ENCODE results near the gene ZNF3. TPM values are rescaled to one million over a fixed set of nuclear protein-coding genes. Genes with fewer than 3 reads are reported as not detected.

ZNF3 gene
- total and polyA plus RNA-seq, 2 experiments from 2014 or later, result 23.4 to 48.9 TPM

DNA sequence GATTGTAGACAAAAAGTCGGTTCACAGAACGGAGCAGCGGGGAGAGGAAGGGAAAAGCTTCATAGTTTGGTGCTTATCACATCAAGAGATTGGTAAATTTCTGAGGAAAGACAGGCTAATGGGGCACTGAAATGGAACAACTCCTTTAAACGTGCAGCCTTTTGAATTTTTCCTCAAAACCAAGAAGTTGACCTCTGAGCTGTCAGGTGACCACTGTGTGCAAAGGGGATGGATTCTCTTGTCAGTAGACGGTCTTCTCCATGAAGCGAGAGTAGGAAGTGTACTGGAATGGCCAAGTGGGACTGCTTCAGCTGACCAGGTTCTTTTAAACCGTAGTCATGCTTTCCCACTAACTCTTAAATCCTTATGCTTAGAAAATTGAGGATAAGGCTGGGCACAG lies 43.2 kb downstream of the ZNF3 start:
- no peak overlapping the region for H3K4me3 Mint-ChIP-seq
- H3K4me1 Mint-ChIP-seq, result peaks cover 2% of the 10 kb centered on the region; the same call in 2 of the 3 replicates
- no peak for ATAC-seq
- H3K27ac Mint-ChIP-seq, result no peak overlapping the region
- Histone ChIP-seq H2AFZ (no peak overlapping the region), H3K9me2 (ENCODE audit: insufficient read depth) (no peaks in the 10 kb centered on the region), H3K79me2 (replicated peaks; ENCODE audit: insufficient read depth) (no peaks in the 10 kb centered on the region), H3K4me2 (no peak overlapping the region), H3K27ac (ENCODE audit: low read depth) (no peak overlapping the region), H3K4me3 (no peak overlapping the region), H3K36me3 (ENCODE audit: insufficient read depth) (peaks cover 22% of the 10 kb centered on the region), H3K4me1 (ENCODE audit: insufficient read depth) (no peaks in the 10 kb centered on the region), H3K27me3 (ENCODE audit: insufficient read depth) (no peaks in the 10 kb centered on the region), H4K20me1 (replicated peaks; ENCODE audit: insufficient read depth) (no peaks in the 10 kb centered on the region), H3F3A (replicated peaks; ENCODE audit: low read depth) (no peaks in the 10 kb centered on the region; the same call in 1 of the 2 replicates)
- TF ChIP-seq ZNF331 (CRISPR knock-in tag; IDR thresholded peaks at IDR 0.05; ENCODE audit: low read depth) (no peak), POLR2AphosphoS5 (IDR thresholded peaks at IDR 0.05; ENCODE audit: low read depth) (no peak), ZNF114 (CRISPR knock-in tag; IDR thresholded peaks at IDR 0.05) (no peak), REST (IDR thresholded peaks at IDR 0.05; ENCODE audit: unreplicated experiment) (no peak), NANOG (IDR thresholded peaks at IDR 0.05; ENCODE audit: borderline replicate concordance) (no peak), CREB1 (CRISPR knock-in tag; IDR thresholded peaks at IDR 0.05; ENCODE audit: low read depth) (no peak), EZH2phosphoT487 (IDR thresholded peaks at IDR 0.05; ENCODE audit: unreplicated experiment) (no peak), EZH2 (IDR thresholded peaks at IDR 0.05; ENCODE audit: low read depth, unreplicated experiment) (no peak)
- TF ChIP-seq, protein P1, sequence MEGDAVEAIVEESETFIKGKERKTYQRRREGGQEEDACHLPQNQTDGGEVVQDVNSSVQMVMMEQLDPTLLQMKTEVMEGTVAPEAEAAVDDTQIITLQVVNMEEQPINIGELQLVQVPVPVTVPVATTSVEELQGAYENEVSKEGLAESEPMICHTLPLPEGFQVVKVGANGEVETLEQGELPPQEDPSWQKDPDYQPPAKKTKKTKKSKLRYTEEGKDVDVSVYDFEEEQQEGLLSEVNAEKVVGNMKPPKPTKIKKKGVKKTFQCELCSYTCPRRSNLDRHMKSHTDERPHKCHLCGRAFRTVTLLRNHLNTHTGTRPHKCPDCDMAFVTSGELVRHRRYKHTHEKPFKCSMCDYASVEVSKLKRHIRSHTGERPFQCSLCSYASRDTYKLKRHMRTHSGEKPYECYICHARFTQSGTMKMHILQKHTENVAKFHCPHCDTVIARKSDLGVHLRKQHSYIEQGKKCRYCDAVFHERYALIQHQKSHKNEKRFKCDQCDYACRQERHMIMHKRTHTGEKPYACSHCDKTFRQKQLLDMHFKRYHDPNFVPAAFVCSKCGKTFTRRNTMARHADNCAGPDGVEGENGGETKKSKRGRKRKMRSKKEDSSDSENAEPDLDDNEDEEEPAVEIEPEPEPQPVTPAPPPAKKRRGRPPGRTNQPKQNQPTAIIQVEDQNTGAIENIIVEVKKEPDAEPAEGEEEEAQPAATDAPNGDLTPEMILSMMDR (conservative IDR thresholded peaks at IDR 0.05; ENCODE audit: low read depth in 2 of 2), result no peak
- TF ChIP-seq, protein P2, sequence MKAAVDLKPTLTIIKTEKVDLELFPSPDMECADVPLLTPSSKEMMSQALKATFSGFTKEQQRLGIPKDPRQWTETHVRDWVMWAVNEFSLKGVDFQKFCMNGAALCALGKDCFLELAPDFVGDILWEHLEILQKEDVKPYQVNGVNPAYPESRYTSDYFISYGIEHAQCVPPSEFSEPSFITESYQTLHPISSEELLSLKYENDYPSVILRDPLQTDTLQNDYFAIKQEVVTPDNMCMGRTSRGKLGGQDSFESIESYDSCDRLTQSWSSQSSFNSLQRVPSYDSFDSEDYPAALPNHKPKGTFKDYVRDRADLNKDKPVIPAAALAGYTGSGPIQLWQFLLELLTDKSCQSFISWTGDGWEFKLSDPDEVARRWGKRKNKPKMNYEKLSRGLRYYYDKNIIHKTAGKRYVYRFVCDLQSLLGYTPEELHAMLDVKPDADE (IDR thresholded peaks at IDR 0.05), result no peak
- no peak for DNase-seq (ENCODE audit: low spot score)
- peaks cover 3% of the 10 kb centered on the region for H3K27me3 Mint-ChIP-seq (ENCODE audit: insufficient read depth, low read depth, poor library complexity)
- H3K9me3 Mint-ChIP-seq, result peaks cover 11% of the 10 kb centered on the region
- H3K36me3 Mint-ChIP-seq (ENCODE audit: low read depth), result peaks cover 55% of the 10 kb centered on the region
